Measurements from ENCODE around the gene CFAP74. TPM values are rescaled to one million over a fixed set of nuclear protein-coding genes. Genes with fewer than 3 reads are reported as not detected.

The CFAP74 gene
- total RNA-seq, 1 experiment from 2014 or later: not detected

DNA sequence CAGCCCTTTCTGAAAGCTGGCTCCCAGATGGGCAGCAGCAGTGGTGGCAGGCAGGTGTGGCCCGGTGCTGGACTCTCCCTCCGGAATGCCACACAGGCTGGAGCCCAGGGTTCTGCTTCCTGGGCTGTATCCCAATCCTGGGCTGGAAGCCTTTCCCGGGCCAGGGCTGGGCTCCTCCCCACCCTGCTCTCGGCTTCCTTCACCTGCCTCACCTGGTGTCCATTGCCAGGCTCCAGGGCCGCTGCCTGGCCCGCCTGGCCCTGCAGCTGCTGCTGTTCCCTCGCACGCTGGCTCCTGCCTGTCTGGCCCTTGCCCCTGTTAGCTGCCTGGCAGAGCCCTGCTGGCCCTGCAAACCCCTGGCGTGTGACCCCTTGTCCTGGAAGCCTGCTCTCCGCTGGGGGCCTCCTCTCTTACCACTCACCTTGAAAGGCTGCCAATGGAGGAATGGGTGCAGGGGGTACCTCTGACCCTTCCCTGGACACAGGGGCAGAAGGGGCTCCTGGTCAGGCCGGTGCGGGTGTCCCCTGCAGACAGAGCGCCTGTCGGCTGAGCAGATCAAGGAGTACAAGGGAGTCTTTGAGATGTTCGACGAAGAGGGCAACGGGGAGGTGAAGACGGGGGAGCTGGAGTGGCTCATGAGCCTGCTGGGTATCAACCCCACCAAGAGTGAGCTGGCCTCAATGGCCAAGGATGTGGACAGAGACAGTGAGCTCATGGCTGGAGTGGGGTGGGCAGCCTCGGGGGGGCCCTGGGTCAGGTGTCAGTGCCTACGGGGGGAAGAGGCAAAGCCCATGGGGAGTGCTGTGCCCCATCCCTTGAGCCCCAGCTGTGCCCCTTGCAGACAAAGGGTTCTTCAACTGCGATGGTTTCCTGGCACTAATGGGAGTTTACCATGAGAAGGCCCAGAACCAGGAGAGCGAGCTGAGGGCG lies 87.4 kb downstream of the CFAP74 start:
- CTCF ChIA-PET: no interaction called here
- no peak for ATAC-seq
- Histone ChIP-seq H3K27ac (ENCODE audit: low read length) (no peak overlapping the region), H3K4me2 (ENCODE audit: low read length) (no peak overlapping the region), H2AFZ (ENCODE audit: low read length) (no peak overlapping the region), H3K36me3 (ENCODE audit: low read depth, low read length) (no peaks in the 10 kb centered on the region), H3K9ac (ENCODE audit: low read length) (no peak overlapping the region), H3K27me3 (ENCODE audit: low read length) (no peaks in the 10 kb centered on the region), H3K9me2 (replicated peaks; ENCODE audit: low read length) (no peaks in the 10 kb centered on the region), H4K20me1 (ENCODE audit: low read length) (no peaks in the 10 kb centered on the region), H3F3A (ENCODE audit: low read length, unreplicated experiment) (no peaks in the 10 kb centered on the region), H3K9me3 (ENCODE audit: low read length) (no peaks in the 10 kb centered on the region), H3K4me3 (ENCODE audit: low read length) (no peak overlapping the region), H3K79me2 (ENCODE audit: low read length) (no peaks in the 10 kb centered on the region), H3K4me1 (ENCODE audit: insufficient read depth, low read length) (peaks cover 15% of the 10 kb centered on the region)
- DNase-seq: no peak
- TF ChIP-seq, protein P1, sequence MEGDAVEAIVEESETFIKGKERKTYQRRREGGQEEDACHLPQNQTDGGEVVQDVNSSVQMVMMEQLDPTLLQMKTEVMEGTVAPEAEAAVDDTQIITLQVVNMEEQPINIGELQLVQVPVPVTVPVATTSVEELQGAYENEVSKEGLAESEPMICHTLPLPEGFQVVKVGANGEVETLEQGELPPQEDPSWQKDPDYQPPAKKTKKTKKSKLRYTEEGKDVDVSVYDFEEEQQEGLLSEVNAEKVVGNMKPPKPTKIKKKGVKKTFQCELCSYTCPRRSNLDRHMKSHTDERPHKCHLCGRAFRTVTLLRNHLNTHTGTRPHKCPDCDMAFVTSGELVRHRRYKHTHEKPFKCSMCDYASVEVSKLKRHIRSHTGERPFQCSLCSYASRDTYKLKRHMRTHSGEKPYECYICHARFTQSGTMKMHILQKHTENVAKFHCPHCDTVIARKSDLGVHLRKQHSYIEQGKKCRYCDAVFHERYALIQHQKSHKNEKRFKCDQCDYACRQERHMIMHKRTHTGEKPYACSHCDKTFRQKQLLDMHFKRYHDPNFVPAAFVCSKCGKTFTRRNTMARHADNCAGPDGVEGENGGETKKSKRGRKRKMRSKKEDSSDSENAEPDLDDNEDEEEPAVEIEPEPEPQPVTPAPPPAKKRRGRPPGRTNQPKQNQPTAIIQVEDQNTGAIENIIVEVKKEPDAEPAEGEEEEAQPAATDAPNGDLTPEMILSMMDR (conservative IDR thresholded peaks at IDR 0.05; ENCODE audit: low read depth, low read length): no peak
- no peak for TF ChIP-seq EZH2phosphoT487 (IDR thresholded peaks at IDR 0.05; ENCODE audit: borderline replicate concordance, low read length)
- TF ChIP-seq EZH2 (IDR thresholded peaks at IDR 0.05; ENCODE audit: low read length, unreplicated experiment): no peak
- POLR2A ChIA-PET (ENCODE audit: unreplicated experiment): interaction anchor here (0.6 kb wide), 1 partner anchor 44 kb away, joined by 6 read pairs; no protein-coding TSS in a partner anchor
- no TSS peak for BruUV-seq (replicated peaks)
- intact Hi-C loops (cut with micrococcal nuclease): no loop called here

DNA sequence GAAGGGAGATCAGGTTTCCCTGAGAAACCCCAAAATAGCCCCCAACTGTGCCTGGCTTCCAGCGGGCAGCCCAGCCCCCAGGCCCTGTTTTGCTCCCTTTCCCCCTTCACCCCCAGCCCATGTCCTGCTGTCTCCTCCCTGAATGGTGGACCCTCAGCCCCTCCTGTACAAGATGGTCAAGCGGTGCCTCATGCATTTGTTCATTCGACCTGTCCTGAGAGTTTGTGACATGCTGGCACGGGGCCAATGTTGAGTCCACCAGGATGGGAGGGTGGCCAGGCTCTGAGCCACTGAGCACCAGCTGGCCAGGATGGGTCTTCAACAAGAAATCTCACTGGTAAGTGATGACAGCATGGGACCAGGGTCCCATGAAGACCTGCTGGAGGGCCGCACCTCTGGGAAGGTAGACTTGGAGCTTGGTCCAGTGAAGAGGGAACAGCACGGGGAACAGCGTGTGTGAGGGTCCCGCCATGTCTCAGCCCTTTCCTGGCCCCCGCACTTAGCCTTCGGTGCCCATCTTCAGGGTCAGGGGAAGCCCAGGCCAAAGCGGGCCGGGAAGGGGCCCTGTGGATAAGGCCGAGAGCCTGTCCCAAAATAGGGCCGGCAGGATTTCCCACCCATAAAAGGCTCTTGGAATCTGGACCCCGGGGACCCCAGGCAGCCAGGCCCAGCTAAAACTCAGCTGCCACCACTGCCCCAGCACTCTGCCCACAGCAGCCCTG lies 88.5 kb downstream of the CFAP74 start, which contains the start of gene CALML6:
TSS of gene CALML6 (plus strand) at position 290 of the 722 bp plus-strand sequence. CDS start at position 311, 21 bp downstream.
- Histone ChIP-seq H3K9me3 (ENCODE audit: low read length) (no peaks in the 10 kb centered on the region), H3K79me2 (ENCODE audit: low read length) (no peaks in the 10 kb centered on the region)

More for the DNA sequence above, 88.5 kb downstream of the CFAP74 start, which contains the start of gene CALML6:
- DNase-seq: no peak
- H3K9ac ChIP-seq (ENCODE audit: low read length): no peak within 1 kb of the TSS
- H4K20me1 ChIP-seq (ENCODE audit: low read length): no peaks in the 10 kb centered on the region
- BruUV-seq (replicated peaks): no TSS peak
- no peak within 1 kb of the TSS for H3K27ac ChIP-seq (ENCODE audit: low read length)
- H3K36me3 ChIP-seq (ENCODE audit: low read depth, low read length): no peaks in the 10 kb centered on the region
- H3K4me3 ChIP-seq (ENCODE audit: low read length): no peak within 1 kb of the TSS
- H2AFZ ChIP-seq (ENCODE audit: low read length): no peak within 1 kb of the TSS
- no peak for ATAC-seq
- TF ChIP-seq, protein P1 (conservative IDR thresholded peaks at IDR 0.05; ENCODE audit: low read depth, low read length): no peak
- TF ChIP-seq EZH2phosphoT487 (IDR thresholded peaks at IDR 0.05; ENCODE audit: borderline replicate concordance, low read length) (no peak), EZH2 (IDR thresholded peaks at IDR 0.05; ENCODE audit: low read length, unreplicated experiment) (no peak)
- H3K27me3 ChIP-seq (ENCODE audit: low read length): no peaks in the 10 kb centered on the region
- no peak within 1 kb of the TSS for H3K4me2 ChIP-seq (ENCODE audit: low read length)
- H3F3A ChIP-seq (ENCODE audit: low read length, unreplicated experiment): no peaks in the 10 kb centered on the region
- ChIA-PET CTCF (no interaction called here), POLR2A (ENCODE audit: unreplicated experiment) (interaction anchor here (0.6 kb wide), 1 partner anchor 45 kb away, joined by 6 read pairs; no protein-coding TSS in a partner anchor)
- H3K4me1 ChIP-seq (ENCODE audit: insufficient read depth, low read length): peaks cover 15% of the 10 kb centered on the region
- H3K9me2 ChIP-seq (replicated peaks; ENCODE audit: low read length): no peaks in the 10 kb centered on the region
- intact Hi-C loops (cut with micrococcal nuclease): no loop called here

Data from PC-3 (cell line).